ENCODE results near the gene RGS11.

Gene RGS11

DNA sequence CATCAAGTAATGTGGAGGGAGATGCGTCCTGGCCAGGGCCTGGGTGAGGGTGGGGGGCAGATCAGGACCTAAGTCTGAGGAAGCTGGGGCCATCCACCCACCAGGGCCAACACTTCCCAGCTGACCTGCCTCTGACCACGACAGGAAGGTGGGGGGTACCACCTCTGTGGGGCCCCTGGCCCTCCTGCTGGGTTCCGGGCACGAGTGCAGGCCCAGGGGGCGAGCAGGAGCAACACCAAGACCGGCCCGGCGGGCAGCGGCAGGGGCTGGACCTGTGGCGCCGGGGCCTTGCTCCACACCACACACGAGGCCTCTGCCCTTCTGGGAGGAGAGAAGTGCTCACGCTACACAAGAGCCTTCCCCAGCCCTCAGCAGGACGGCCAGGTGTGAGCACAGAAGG, 20.5 kb upstream of the RGS11 start:
- no peak for DNase-seq

DNA sequence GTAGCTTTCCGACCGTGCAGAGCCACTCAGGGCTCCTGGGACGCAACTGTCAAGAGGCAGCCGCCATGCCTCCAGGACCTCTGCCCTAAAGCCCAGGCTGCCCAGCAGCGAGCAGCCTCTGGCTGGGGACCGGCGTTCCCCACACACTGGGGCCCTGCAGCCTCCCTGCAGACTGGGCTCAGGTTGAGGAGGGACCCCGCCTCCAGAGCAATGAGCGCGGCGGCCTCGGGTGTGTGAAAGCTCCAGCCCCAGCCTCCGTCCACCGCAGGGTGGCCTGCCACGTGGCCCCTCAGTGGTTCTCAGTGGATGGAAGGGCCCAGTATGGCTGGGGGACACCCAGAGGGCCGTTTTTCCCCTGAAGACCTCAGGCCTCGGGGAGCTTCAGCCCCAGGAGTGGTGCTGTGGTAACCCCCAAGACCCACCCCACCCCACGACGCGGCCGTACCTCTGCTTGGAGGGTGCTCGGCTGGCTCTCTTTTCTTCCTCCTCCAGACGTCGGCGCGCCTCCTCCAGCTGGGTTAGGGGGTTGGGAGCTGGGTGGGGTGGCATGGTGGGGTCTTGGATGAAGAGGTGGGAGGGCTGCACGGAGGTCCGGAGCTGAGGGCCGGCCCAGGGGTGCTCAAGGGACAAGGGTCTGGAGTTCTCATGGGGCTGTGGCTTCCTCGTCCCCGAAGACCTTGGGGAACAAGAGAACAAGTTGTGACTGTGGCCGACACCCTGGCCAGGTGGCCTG, 17.5 kb upstream of the RGS11 start:
- no peak for DNase-seq

DNA sequence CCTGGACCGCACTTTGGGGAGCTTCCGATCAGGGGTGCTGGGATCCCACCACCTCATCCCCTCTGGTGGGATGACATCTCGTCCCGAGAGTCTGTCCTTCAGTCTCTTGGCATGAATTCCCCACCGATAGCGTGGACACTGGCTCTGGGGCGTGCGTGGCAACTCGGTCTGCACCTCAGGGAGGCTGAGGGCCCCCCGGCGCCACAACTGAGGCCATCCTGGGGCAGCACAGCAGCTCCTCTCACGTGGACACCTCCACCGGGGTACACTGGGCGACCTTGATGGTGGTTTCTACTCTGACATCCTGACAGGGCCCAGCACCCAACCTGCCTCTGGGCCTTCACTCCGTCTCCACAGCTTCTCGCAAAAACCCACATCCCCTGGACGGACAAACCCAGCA, 15.8 kb upstream of the RGS11 start:
- DNase-seq = no peak

DNA sequence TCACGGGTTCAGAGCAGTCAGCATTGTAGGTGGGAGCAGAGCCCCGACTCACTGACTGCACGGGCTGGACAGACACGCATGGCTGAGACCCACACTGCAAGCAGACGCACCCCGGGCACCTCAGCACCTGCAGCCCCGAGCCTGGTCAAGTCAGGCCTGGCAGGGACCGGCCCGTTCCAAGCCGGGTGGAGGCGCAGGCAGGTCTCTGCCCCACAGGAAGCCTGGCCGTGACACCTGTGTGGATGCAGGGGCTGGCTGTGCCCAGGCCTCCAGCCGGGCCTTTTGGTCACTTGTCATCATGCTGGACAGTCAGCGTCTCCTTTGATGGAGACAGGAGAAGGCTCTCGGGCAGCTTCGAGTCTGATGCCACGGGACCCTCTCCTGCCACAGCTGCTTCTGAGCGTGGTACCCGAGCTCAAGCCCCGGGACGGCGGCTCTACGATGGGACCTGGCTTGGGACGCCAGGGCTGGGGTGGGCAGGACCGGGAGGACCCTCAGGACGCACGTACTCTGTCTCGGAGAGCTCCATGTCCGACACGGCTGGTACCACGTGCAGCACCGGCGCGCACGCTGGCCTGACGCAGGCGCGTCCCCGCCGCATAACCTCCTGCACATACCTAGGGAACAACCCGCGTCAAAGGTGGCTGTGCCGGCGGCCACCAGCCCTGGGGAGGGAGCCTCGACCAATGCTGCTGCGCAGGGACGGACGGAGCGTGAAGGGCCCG, 15.1 kb upstream of the RGS11 start:
- DNase-seq = no peak

DNA sequence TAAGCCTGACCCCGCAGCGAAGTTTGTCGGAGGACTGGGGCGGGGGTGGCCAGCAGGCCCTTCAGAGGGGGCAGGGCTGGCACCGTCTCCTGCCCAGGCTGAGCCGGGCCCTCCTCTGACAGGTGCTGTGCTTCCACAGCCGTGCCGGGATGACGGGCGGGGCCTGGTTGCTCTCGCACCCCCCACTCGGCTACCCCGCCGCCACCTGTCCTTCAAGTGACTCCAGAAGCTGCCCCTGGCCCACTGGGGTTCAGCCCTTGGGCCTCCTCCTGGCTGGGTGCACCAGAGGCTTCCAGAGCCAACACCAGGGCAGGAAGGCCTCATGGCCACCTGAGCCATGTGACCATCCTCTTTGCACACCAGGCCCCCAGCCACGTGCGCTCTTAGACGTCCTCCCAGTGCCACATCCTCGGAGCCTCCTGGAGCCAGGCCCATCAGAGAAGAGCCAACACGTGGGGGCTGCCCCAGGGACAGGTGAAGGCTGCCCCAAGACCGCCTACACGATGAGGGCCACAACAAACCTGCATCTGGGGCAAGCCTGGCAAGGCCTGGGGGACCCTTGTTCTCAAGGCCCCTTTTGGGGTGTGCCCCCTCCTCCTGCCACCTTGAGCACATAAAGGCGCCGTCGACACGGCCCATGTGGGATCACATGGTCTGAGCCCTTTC, 14.4 kb upstream of the RGS11 start:
- no peak for DNase-seq

DNA sequence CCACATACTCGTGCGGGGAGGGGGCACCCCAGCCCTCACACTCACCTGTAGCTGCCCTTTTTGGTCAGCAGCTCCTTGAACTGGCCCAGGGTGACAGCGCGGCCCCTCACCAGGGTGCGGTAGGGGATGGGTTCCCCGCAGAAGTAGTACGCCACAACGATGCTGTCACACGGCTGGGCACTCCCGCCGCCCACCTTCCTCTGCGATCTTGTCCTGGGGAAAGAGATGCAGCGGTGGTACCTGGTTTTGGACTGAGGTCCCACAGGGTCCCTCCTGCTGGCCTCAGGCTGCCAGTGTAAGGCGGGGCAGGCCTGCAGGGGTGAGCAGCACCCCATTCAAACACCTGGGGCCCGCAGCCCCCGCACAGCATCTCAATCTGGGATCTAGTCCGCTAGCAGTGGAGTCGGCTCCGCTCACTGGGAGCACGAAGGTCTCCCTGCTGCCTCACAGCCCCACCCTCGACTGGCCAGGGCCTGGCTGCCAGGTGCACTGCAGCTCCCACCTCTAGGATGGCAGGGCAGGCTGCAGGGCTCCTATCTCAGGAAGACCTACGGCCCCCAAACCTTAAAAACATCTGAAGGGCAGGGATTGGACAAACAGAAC, 13.8 kb upstream of the RGS11 start:
- DNase-seq = no peak

DNA sequence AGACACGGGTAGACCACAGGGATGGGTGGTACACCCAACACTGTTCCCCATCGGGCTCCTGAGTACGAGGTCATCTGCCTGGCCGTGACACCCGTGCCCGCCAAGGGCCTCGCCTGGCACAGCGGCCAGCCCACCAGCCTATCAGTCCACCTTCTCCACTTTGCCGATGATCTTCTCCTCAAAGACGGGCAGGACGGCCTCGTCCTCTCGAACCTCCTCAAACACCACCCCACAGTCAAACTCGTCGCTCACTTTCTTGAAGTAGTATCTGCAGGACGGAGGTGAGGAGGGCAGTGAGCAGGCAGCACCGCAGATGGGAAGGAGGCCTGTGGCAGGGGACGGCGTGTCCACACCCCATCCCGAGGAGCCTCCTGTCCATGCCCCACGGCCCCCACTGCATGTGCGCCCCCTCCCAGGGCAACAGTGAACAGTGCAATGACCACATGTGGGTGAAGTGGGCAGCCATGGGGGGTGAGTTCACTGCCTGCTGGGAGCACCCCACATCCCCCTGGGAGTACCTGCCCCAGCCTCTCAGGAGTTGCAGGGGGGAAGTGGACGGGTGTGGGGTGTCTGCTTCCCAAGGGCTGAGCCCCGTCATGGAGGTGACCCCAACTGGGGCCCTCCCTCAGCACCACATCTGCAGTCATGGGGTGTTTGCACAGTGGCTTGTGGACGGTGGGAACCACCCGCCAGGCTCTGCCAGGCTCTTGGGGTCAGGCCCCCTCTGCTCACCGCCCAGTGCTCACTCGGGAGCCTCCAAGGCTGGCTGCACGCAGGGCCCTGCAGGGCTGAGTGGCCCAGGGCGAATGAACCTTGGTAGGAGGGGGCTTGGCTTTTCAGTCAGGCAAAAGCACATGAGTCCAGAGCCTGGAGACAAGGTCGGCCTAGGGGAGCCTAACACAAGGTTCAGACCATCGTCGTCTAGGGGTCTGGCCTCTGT, 12.5 kb upstream of the RGS11 start:
- DNase-seq = no peak

DNA sequence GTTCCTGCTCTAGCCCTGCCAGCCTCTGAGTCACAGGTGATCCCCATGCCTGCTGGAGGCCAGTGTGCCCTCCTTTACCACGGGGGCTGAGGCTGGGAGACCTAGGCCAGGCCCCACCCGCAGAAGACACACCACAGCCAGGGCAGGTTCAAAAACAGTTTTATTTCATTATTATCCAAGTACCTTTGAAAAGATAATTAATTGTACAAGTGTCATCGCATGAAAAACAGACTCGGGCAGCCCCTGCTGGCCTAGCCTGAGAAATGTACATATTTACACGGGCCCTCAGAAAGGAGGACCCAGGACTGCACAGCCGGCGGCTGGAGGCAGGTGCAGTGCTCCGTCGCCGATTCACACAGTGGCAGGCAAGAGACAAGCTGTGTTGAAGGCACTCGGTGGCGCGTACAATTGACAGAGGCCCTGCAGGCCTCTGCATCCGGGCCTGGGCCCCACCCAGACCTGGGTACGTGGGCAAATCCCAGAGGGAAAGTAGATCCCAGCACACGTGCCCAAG, 11.6 kb upstream of the RGS11 start:
- no peak for DNase-seq

DNA sequence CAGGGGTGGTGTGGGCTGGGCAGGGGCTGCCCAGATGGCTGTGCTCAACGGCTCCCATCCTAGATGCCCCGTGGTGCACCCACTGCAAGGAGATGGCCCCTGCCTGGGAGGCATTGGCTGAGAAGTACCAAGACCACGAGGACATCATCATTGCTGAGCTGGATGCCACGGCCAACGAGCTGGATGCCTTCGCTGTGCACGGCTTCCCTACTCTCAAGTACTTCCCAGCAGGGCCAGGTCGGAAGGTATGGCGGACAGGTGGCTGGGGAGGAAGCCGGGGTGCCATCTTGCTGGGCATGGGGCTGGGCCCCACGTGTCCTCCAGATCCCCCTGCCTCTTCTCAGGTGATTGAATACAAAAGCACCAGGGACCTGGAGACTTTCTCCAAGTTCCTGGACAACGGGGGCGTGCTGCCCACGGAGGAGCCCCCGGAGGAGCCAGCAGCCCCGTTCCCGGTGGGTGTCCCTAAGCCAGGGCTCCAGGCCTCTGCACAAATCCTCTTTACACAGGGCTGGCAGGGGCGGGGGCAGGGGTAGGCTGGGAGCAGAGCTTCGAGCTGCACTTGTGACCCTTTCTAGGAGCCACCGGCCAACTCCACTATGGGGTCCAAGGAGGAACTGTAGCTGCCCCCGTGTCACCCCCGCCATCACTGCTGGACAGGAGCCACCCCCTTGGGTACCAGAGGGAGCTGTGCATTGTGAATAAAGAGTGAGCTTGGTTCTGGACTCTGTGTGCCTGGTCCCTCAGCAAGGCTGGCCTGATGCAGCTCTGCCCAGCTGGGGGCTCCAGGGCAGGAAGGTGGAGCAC, 10.9 kb upstream of the RGS11 start:
- DNase-seq = no peak

DNA sequence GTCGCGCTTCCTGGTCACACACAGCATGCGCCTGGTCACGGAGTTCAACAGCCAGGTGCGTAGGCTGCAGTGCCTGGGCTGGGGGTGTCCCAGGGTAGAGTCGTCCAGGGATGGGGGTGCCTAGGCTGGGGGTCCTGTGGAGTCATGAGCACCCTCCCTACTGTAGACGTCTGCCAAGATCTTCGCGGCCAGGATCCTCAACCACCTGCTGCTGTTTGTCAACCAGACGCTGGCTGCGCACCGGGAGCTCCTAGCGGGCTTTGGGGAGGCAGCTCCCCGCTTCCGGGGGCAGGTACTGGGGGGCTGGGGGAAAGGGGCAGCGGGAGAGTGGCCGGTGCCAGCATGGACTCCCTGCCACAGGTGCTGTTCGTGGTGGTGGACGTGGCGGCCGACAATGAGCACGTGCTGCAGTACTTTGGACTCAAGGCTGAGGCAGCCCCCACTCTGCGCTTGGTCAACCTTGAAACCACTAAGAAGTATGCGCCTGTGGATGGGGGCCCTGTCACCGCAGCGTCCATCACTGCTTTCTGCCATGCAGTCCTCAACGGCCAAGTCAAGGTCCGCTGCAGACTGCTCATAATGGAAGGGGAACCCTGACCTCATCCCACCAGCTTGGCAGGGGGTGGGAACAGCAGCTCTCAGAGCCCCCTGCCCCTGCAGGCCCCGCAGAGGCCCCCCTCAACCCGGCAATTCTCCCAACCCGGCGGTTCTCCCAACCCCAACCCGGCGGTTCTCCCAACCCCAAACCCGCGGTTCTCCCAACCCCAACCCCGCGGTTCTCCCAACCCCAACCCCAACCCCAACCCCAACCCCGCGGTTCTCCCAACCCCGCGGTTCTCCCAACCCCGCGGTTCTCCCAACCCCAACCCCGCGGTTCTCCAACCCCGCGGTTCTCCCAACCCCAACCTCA, 9.7 kb upstream of the RGS11 start:
- no peak for DNase-seq

DNA sequence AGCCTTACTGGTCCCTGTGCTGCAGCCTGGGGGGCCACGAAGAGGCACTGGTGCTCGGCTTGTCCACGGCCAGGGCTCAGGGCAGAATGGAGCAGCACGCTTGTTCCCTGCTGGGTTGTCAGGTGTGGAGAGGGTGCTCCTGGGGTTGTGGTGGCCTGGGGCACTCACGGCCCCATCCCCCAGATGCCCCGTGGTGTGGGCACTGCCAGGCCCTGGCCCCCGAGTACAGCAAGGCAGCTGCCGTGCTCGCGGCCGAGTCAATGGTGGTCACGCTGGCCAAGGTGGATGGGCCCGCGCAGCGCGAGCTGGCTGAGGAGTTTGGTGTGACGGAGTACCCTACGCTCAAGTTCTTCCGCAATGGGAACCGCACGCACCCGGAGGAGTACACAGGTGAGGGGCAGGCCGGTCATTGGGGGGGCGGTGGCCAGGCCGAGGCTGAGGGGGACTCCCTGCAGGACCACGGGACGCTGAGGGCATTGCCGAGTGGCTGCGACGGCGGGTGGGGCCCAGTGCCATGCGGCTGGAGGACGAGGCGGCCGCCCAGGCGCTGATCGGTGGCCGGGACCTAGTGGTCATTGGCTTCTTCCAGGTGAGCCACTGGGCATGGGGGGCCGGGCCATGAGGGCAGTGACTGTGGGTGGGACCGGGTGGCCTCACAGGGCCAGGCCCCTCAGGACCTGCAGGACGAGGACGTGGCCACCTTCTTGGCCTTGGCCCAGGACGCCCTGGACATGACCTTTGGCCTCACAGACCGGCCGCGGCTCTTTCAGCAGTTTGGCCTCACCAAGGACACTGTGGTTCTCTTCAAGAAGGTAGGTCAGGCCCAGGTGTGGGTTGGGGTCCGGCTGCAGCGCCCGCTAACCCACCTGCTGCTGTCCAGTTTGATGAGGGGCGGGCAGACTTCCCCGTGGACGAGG, 8.7 kb upstream of the RGS11 start:
- no peak for DNase-seq

DNA sequence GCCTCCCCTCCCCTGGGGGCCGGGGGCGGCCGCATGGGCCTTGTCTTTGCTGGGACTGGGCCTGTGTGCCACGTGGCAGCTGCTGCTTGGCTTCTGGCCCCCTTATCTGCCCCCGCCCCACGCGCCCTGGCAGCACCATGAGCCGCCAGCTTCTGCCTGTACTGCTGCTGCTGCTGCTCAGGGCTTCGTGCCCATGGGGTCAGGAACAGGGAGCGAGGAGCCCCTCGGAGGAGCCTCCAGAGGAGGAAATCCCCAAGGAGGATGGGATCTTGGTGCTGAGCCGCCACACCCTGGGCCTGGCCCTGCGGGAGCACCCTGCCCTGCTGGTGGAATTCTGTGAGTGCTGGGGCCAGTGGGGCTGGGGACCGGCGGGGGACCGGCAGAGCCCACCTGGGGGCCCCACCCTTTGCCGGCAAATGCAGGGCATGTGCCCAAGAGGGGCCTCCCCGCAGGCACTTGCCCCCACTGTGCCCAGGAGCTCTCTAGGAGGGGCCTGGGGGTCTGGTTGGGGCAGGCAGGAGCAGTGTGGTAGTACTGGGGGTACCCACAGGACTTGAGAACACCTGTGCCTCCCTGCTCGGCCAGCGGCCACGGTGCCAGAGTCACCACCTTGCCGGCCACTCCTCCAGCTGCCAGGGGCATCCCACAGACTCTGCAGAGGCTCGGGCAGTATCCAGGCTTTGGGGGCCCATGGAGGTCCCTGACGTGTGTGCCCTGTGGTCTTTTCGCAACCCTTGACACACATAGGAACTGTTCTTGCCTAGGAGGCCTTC, 7.5 kb upstream of the RGS11 start, which contains the start of gene PDIA2:
Gene PDIA2 (plus strand): TSS at position 132 of the 773 bp plus-strand sequence. CDS start 6 bp downstream, at position 138.
- DNase-seq = no peak

DNA sequence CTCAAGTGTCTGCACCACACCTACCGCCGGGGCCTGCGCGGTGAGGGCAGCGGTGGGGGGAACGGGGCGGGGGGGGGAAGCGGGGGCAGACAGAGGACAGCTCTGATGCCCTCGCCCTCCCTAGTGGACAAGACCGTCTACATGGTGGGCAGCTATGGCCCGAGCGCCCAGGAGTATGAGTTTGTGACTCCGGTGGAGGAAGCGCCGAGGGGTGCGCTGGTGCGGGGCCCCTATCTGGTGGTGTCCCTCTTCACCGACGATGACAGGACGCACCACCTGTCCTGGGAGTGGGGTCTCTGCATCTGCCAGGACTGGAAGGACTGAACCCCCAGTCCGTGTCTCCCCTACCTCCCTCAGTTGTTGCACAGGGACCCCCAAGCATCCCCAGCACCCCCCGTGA, 6.7 kb upstream of the RGS11 start:
- DNase-seq = no peak

DNA sequence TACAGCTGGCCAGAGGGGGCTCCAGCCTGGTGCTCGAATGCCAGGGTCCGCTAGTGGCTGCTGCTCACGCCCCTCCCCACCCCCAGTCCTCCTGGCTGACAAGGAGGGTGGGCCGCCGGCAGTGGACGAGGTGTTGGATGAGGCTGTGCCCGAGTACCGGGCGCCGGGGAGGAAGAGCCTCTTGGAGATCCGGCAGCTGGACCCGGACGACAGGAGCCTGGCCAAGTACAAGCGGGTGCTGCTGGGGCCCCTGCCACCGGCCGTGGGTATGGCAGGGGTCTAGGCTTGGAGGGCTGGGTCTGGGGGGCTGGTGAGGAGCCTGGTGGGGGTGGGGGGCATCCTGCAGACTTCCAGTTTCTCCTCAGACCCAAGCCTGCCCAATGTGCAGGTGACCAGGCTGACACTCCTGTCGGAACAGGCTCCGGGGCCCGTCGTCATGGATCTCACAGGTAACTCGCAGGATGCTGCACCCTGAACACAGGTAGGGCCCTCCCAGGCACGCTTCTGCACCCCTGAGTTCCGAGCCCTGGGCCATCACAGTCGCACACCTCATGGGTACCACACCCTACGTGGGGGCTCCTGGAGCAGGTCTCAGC, 6.0 kb upstream of the RGS11 start:
- DNase-seq = no peak

DNA sequence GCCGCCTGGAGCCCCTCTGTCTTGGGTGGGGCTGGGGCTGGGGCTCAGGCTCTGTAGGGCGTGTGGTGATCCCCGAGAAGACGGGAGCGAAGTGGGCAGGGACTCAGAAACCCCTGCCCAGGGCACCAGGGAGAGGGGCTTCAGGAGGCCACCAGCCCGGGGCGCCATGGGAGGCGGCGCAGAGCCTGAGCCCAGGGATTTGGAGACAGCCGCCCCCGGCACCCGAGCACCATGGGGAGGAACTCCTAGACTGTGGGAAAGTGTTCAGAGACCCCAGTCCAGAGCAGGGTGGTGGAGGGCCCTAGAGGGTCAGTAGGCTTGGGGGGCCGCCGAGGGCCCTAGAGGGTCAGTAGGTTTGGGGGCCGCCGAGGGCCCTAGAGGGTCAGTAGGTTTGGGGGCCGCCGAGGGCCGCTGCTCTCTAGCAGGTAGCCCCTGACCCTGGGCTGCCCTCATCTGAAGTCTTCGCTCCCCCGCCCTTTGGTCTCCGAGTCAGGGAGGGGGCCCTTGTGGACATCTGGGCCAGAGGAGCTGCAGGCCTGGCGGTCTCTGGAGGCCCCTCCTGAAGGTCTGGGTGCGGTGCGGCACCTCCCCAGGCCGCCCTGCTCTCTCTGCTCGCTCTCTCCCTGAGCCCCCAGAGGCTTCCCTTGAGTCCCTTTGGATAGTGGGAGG, 5.4 kb upstream of the RGS11 start:
- no peak for DNase-seq

DNA sequence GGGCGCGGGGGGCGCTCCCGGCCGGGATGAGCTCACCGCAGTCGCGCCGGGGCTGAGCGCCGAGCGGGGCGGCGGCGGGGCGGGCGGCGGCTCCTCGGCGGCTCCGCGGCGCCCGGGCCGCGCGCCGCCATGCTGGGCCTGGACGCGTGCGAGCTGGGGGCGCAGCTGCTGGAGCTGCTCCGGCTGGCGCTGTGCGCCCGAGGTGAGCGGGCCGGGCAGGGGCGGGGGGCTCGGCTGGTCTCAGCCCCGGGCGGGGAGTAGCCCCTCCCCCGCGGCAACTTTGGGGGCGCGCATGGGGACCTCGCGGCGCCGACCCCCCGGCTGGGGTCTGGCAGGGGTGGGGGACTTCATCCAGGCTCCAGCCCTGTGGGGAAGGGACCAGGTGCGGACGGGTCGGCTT, 4.8 kb upstream of the RGS11 start, which contains the start of gene ARHGDIG:
Gene ARHGDIG (plus strand): TSS at position 40 of the 400 bp plus-strand sequence. CDS start 90 bp downstream, at position 130.
- DNase-seq = no peak

DNA sequence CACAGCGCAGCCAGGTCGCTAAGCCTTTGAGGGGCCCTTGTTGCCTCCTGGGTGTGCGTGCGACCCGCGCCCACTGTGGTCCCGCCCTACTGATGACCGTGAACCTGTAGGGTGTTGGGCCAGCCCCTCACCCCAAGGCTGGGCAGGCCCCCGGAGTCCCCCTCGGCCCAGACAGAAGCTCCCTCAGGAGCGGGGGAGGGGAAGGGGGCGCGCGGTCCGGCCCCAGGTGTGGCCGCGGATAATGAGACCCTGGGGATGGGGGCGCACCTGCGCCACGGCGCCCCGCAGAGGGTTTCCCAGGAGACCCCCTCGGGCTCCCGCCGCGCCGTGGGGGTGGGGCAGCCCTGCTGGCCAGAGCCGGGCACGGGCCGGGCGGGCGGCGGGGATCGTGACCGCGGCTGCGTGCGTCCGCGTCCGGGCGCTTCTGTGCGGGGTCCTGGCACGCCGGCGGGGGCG, 4.3 kb upstream of the RGS11 start:
- DNase-seq = no peak
